Breast epithelium (tissue), 3 donors: ENCODE measurements around the gene ARFGEF2.

Source experiments
- CTCF ChIP-seq, 3 donors: fragments of 450-650 bp; IDR thresholded peaks; one replicate each; pipeline ENCODE4 v1.5.1; 2016 to 2017; ENCODE audit warnings: antibody characterized with exemption in 3 of 3, mild to moderate bottlenecking in 3 of 3, moderate library complexity in 3 of 3
- POLR2A ChIP-seq: fragments of 450-650 bp; IDR thresholded peaks from one replicate; pipeline ENCODE4 v1.6.1; 2016; ENCODE audit warnings: antibody characterized with exemption, mild to moderate bottlenecking, moderate library complexity

GRCh38 chr20:48919336-48919881 is 2.1 kb upstream of the ARFGEF2 start:
- TF ChIP-seq CTCF (IDR thresholded peaks at IDR 0.05): no peak
- TF ChIP-seq POLR2A: no peak
